Stimulated activated CD4-positive, alpha-beta T cell treated with anti-CD3 and anti-CD28 coated beads, Interleukin-12 subunit alpha, Interleukin-12 subunit beta, amount 100 ng/mL, for 4 hours (primary cell): ENCODE data around the gene CD226.
"Not testable (repeated sequence)": the region's sequence is repeated elsewhere in the genome, so short reads cannot be mapped to it uniquely, and the experiment has no call there.

ENCODE experiments used
- DNase-seq: peaks from one replicate; pipeline ENCODE4 v3.0.0-alpha.2; 2020

CD226 gene

GRCh38 chr18:69947361-69948133 lies at the start of gene CD226:
TSS of gene CD226 (minus strand) at chr18:69947873. CDS start at chr18:69947406, 467 bp downstream.
- DNase-seq = no peak

GRCh38 chr18:69996951-69997798 lies 49.5 kb upstream of the CD226 start:
- no peak for DNase-seq

- DNase-seq = no peak
These were observed 48.7 kb upstream of the CD226 start for GRCh38 chr18:69996417-69996816.

GRCh38 chr18:69995774-69996173 lies 48.1 kb upstream of the CD226 start:
- no peak for DNase-seq

- no peak for DNase-seq
These were observed 45.1 kb upstream of the CD226 start for GRCh38 chr18:69992776-69993175.

DNA sequence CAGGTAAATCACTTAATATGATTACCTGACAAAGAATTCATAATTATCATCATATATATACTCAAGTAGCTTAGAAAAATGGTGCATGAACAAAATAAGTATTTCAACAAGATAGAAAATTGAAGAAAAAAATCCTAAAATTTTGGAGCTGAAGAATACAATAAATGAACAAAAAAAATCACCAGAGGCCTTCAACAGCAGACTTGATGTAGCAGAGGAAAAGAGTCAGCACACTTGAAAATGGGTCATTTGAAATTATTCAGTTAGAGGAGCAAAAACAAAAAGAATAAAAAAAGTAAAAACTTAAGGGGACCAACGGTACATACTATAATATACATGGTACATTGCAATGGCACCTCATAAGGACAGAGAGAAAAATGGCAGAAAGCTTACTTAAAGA lies 40.2 kb upstream of the CD226 start:
- no peak for DNase-seq

- DNase-seq = no peak
These were observed 37.6 kb upstream of the CD226 start for GRCh38 chr18:69985239-69985638.

DNA sequence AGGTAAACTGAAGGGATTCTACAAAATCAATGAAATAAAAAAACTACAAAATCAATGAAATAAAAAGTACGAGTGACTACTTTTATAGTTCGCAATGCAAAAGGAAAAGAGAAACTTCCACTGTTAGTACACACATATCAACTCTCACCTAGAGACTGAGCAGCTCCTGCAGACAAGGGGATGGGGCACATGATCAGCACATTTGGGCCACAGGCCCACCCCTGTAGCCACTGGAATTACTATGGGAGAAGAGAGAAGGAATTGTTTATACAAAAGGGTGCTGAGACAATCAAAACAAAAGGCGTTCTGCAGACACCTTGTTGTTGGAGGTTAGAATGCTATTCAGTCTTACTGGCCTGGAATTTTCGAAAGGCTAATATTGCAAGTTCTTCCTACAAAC lies 34.7 kb upstream of the CD226 start:
- DNase-seq = no peak

DNA sequence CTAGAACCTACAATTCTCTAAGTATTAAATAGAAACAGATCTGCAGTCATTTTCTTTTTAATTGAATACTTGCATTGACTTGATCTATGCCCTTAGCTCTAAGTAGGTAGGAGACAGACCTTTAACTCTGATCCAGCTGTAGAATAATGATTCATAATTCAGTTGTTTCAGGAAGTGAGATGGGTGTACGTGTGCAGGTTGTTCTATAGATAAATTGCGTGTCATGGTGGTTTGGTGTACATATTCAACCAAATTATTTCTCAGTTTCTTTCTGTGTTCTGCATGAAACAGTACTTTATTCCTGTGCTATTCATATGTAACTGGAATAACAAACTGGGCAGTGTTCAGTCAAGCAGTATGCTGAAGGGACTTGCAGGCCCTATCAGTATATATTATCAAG lies 34.3 kb upstream of the CD226 start:
- no peak for DNase-seq

DNA sequence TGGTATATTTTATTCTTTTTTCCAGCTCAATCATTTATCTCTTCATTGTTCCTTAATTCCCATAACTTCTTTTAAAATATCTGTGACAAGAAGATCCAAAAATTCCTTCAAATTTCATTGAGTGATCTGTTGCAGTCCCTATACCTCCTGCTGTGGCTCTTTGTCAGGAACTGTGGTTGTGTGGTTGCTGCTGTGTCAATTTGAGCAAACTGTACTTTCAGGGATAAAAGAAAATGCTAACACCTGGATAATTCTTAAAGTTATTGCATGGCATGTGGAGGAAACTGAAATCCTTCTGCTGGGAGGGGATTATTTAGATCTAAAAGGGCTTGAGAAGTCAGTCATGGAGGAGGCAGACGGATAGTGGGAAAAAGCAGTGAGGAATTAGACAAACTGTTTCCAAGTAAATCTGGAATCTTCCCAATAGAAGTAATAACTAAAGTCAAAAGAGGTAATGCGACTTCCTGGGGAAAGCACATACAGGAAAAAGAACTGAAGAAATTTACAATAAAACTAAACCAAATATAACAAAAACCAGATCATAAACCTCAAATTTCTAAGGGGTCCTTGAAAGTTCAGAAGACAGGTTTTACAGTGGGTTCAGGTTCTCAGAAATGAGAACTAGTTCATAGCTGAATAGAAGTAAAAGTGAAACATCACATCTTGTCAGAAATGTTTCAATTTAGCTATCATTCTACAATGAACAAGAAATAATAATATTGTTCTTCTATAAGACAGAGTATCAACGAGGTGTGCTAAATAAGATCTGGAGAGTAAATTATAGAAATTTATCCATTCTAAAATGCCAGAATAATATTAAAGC lies 33.5 kb upstream of the CD226 start:
- DNase-seq = no peak

DNA sequence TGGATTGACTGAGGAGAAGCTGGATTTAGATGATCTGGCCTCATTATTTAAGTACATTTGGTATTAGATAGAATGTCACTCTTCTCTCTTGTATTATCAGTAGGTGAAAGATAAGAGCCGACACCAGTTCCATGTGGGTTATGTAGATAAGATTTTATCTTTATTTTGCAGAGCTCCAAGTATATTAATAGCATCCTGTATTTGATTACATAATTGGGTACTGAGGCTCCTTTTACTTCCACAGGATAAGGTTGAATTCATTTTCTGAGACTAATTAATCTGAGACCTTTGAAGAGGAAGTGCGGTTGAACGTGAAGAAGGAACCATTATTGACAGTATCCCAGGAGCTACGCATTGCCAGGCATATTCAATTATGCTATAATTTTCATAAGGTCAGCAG lies 32.8 kb upstream of the CD226 start:
- DNase-seq = no peak

GRCh38 chr18:69978732-69979715 lies 31.4 kb upstream of the CD226 start:
- no peak for DNase-seq

- not testable (repeated sequence) for DNase-seq
These were observed 27.6 kb upstream of the CD226 start for GRCh38 chr18:69975294-69975693.

GRCh38 chr18:69974365-69974764 lies 26.7 kb upstream of the CD226 start:
- DNase-seq = no peak

DNA sequence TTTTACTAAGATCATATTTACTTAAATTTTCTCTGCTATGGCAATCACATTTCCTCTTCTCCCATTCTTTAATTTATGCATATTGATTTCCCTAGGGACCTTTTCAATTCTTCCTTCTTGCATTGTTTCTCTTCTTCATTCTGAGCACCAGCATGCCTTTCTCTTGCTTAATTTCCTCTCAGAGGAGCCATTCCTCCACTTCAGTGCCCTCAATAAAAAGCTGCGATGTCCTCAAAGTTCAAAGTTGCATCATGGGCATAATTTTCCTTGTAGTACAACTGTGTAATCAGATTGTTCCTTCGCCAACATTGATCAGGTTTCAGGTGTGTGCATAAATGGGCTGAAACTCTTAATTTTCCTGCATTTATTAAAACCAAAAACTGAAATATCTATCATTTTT lies 21.8 kb upstream of the CD226 start:
- no peak for DNase-seq

GRCh38 chr18:69968039-69968438 lies 20.4 kb upstream of the CD226 start:
- DNase-seq = no peak

GRCh38 chr18:69963196-69963595 lies 15.5 kb upstream of the CD226 start:
- DNase-seq = no peak

GRCh38 chr18:69961718-69962117 lies 14.0 kb upstream of the CD226 start:
- DNase-seq = no peak

GRCh38 chr18:69958422-69958821 lies 10.7 kb upstream of the CD226 start:
- no peak for DNase-seq

GRCh38 chr18:69957747-69958146 lies 10.1 kb upstream of the CD226 start:
- DNase-seq = no peak

DNA sequence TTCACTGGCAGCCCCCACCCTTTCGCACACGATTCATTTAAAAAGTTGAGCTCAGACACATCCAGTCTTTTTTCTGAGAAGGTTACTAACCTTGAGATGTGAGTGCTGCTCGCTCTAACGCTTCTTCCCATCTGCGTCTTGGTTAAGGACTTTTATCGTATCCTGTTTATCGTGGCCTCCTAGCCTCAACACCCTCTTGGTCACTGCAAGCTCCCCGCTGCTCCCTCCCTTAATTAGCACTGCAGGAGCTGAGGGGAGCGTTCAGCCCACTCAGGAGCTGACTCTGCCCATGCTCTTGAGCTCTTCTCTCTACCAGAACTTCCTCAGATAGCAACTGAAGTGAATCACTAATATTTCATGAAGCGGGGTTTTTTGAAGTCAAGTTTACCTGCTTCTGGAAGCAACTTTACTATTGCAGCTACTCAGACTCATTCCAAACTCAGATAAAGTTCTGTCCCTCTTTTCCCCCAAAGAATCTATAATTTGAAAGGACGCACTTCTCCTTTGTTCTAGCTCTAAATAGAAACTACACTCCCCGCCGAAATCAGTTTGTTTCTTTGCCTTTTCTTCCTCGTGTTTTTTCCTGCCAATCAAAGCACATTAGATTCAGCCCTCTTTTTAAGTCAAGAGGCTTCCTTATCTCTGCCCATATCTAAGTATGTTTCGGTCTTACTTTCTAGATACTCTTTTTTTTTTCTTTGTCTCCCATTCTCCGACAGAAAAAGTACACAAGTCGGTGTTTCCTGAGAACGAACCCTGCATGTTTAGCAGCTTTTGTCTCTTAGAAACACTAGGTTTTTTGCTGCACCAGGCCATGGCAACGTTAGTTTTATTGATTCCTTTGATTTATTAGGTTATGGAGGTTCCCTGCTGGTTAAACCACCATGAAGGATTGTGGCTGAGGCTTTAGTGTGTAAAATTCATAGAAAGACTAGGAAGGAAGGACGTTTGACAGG lies 9.3 kb upstream of the CD226 start:
- no peak for DNase-seq
